ENCODE results near the gene FAM89B.

The FAM89B gene

DNA sequence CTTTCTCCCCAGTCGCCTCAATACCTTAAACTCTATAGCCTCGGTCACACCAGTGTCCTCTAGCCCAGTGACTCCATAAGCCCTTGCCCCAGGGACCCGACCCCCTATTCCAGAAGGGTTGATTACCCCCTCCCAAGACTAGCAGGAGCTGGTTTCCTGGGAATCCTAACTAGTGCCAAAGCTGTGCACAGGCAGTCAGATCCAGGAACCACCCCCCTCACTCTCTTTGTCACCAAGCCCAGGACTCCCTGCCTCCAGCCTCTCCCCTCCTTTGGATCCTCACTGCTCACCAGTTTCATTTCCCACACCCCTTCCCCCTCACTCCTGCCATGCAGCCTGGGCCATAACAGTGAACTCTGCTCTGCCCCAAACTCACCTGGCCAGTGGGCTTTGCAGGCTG is 23.9 kb upstream of the FAM89B start:
- Histone ChIP-seq H3K4me3 (ENCODE audit: low read length in 2 of 2) (no peak overlapping the region), H3K23ac (ENCODE audit: low read depth, low read length, poor library complexity) (no peak overlapping the region), H3K4me1 (ENCODE audit: control insufficient read depth in 2 of 2, insufficient read depth in 1 of 2, low read depth in 1 of 2, low read length in 2 of 2) (peaks cover 0 to 11% of the 10 kb centered on the region in 2 donors), H2AFZ (ENCODE audit: low read length) (no peak overlapping the region), H3K79me1 (ENCODE audit: low read depth, low read length) (peaks cover 5% of the 10 kb centered on the region), H2BK120ac (ENCODE audit: low read depth, low read length) (no peak overlapping the region), H3K27me3 (ENCODE audit: control insufficient read depth in 3 of 3, insufficient read depth in 3 of 3, low read depth in 1 of 3, low read length in 3 of 3) (peaks cover 0 to 52% (median 5%) of the 10 kb centered on the region in 3 experiments), H3K18ac (ENCODE audit: low read length) (no peak overlapping the region), H3K27ac (replicated peaks; ENCODE audit: low read length) (no peak overlapping the region), H4K91ac (ENCODE audit: low read depth, low read length, poor library complexity) (no peak overlapping the region), H2BK5ac (ENCODE audit: low read length) (no peak overlapping the region), H3K9ac (ENCODE audit: low read depth, low read length, poor library complexity) (no peak overlapping the region), H2AK5ac (ENCODE audit: low read depth, low read length) (no peak overlapping the region), H2BK12ac (ENCODE audit: low read length) (no peak overlapping the region), H3K9me3 (replicated peaks in 1 of 2; ENCODE audit: control insufficient read depth in 2 of 2, insufficient read depth in 1 of 2, low read depth in 1 of 2, low read length in 2 of 2) (no peaks in the 10 kb centered on the region), H3K36me3 (replicated peaks in 1 of 2; ENCODE audit: control insufficient read depth in 2 of 2, insufficient read depth in 2 of 2, low read length in 2 of 2) (peaks cover 0 to 12% of the 10 kb centered on the region in 2 donors), H3K4ac (ENCODE audit: low read length) (no peak overlapping the region), H4K8ac (ENCODE audit: low read depth, low read length) (no peak overlapping the region), H3K14ac (ENCODE audit: low read length) (no peak overlapping the region), H2BK15ac (ENCODE audit: low read length) (no peak overlapping the region), H3K4me2 (ENCODE audit: insufficient read depth, low read length, poor library complexity, severe bottlenecking) (no peak overlapping the region)
- WGBS, 2 donors (ENCODE audit: extremely low coverage in 2 of 2, insufficient read length in 2 of 2, insufficient replicate concordance in 1 of 2) = no CpG with 5 or more reads among the region's 3 CpGs
- no peak for DNase-seq (ENCODE audit: low spot score)

GRCh38 chr11:65549096-65549495 is 23.2 kb upstream of the FAM89B start:
- H3K14ac ChIP-seq (ENCODE audit: low read length) = no peak overlapping the region
- no peak overlapping the region for H2BK5ac ChIP-seq (ENCODE audit: low read length)
- no peak for DNase-seq (ENCODE audit: low spot score)
- no peak overlapping the region for H4K8ac ChIP-seq (ENCODE audit: low read depth, low read length)
- WGBS, 2 donors (ENCODE audit: extremely low coverage in 2 of 2, insufficient read length in 2 of 2, insufficient replicate concordance in 1 of 2) = no CpG with 5 or more reads among the region's 3 CpGs
- no peak overlapping the region for H4K91ac ChIP-seq (ENCODE audit: low read depth, low read length, poor library complexity)
- H3K18ac ChIP-seq (ENCODE audit: low read length) = no peak overlapping the region
- no peak overlapping the region for H2BK12ac ChIP-seq (ENCODE audit: low read length)
- no peak overlapping the region for H2BK15ac ChIP-seq (ENCODE audit: low read length)
- H3K36me3 ChIP-seq (replicated peaks in 1 of 2; ENCODE audit: control insufficient read depth in 2 of 2, insufficient read depth in 2 of 2, low read length in 2 of 2) = peaks cover 0 to 12% of the 10 kb centered on the region in 2 donors
- no peak overlapping the region for H3K4me2 ChIP-seq (ENCODE audit: insufficient read depth, low read length, poor library complexity, severe bottlenecking)
- no peak overlapping the region for H2AFZ ChIP-seq (ENCODE audit: low read length)
- H3K4me3 ChIP-seq (ENCODE audit: low read length in 2 of 2) = peak overlapping the region in 1 of 2 donors; percentile 34
- H3K9me3 ChIP-seq (replicated peaks in 1 of 2; ENCODE audit: control insufficient read depth in 2 of 2, insufficient read depth in 1 of 2, low read depth in 1 of 2, low read length in 2 of 2) = no peaks in the 10 kb centered on the region
- peaks cover 0 to 52% (median 5%) of the 10 kb centered on the region in 3 experiments for H3K27me3 ChIP-seq (ENCODE audit: control insufficient read depth in 3 of 3, insufficient read depth in 3 of 3, low read depth in 1 of 3, low read length in 3 of 3)
- no peak overlapping the region for H3K9ac ChIP-seq (ENCODE audit: low read depth, low read length, poor library complexity)
- peaks cover 0 to 15% of the 10 kb centered on the region in 2 donors for H3K4me1 ChIP-seq (ENCODE audit: control insufficient read depth in 2 of 2, insufficient read depth in 1 of 2, low read depth in 1 of 2, low read length in 2 of 2)
- H3K4ac ChIP-seq (ENCODE audit: low read length) = no peak overlapping the region
- H2BK120ac ChIP-seq (ENCODE audit: low read depth, low read length) = no peak overlapping the region
- H2AK5ac ChIP-seq (ENCODE audit: low read depth, low read length) = no peak overlapping the region
- peaks cover 2% of the 10 kb centered on the region for H3K79me1 ChIP-seq (ENCODE audit: low read depth, low read length)
- H3K27ac ChIP-seq (replicated peaks; ENCODE audit: low read length) = no peak overlapping the region
- H3K23ac ChIP-seq (ENCODE audit: low read depth, low read length, poor library complexity) = no peak overlapping the region

DNA sequence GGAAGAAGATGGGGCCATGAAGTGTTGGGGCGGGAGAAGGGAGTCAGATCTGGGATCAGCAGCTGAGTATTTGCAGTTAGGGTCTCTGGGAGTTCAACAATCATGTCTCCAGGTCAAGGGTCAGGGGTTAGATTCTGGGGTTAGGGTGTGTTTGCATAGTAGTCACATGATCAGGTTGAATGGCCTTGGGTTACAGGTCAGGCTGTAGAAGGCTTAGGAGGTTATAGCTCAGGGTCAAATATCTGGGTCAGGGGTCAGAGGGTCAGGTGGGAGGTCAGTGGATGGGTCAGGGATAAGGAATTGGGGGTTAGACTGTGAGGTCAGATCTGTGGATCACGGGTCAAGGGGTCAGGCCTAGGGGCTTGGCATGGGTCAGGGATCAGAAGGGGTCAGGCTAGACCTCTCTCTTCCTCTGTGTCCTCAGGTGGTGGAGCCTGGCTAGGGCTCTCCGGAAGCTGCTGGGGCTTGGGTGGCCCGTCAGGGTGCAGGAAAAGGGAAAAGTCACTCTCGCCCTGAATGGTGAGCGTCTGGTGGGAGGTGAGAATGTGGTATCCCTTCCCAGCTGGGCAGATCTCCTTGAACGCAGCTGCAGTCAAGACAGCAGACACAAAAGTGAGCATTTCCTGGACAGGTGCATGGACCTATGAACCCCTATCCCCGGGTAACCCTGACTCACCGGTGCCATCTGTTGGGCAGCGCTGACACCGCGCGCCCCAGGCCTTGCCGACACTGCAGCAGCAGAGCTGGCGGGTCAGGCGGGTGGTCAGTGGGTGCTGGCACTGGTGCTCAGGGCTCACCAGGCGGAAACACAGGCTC is 20.6 kb upstream of the FAM89B start:
- Histone ChIP-seq H3K23ac (ENCODE audit: low read depth, low read length, poor library complexity) (peak overlapping the region; percentile 66), H3K9ac (ENCODE audit: low read depth, low read length, poor library complexity) (no peak overlapping the region), H2BK15ac (ENCODE audit: low read length) (no peak overlapping the region), H3K4ac (ENCODE audit: low read length) (no peak overlapping the region), H3K36me3 (replicated peaks in 1 of 2; ENCODE audit: control insufficient read depth in 2 of 2, insufficient read depth in 2 of 2, low read length in 2 of 2) (peaks cover 0 to 12% of the 10 kb centered on the region in 2 donors), H2BK12ac (ENCODE audit: low read length) (no peak overlapping the region), H3K27me3 (ENCODE audit: control insufficient read depth in 3 of 3, insufficient read depth in 3 of 3, low read depth in 1 of 3, low read length in 3 of 3) (peaks cover 0 to 37% (median 5%) of the 10 kb centered on the region in 3 experiments), H2AFZ (ENCODE audit: low read length) (no peak overlapping the region), H3K4me3 (ENCODE audit: low read length in 2 of 2) (no peak overlapping the region), H4K91ac (ENCODE audit: low read depth, low read length, poor library complexity) (no peak overlapping the region), H3K14ac (ENCODE audit: low read length) (no peak overlapping the region), H3K79me1 (ENCODE audit: low read depth, low read length) (peaks cover under 1% of the 10 kb centered on the region), H2BK5ac (ENCODE audit: low read length) (no peak overlapping the region), H2AK5ac (ENCODE audit: low read depth, low read length) (peak overlapping the region; percentile 33), H3K18ac (ENCODE audit: low read length) (peak overlapping the region; percentile 60), H3K4me2 (ENCODE audit: insufficient read depth, low read length, poor library complexity, severe bottlenecking) (no peak overlapping the region), H3K4me1 (ENCODE audit: control insufficient read depth in 2 of 2, insufficient read depth in 1 of 2, low read depth in 1 of 2, low read length in 2 of 2) (peaks cover 13% of the 10 kb centered on the region in 2 donors), H2BK120ac (ENCODE audit: low read depth, low read length) (no peak overlapping the region), H3K9me3 (replicated peaks in 1 of 2; ENCODE audit: control insufficient read depth in 2 of 2, insufficient read depth in 1 of 2, low read depth in 1 of 2, low read length in 2 of 2) (no peaks in the 10 kb centered on the region), H3K27ac (replicated peaks; ENCODE audit: low read length) (no peak overlapping the region), H4K8ac (ENCODE audit: low read depth, low read length) (no peak overlapping the region)
- no CpG with 5 or more reads among the region's 17 CpGs for WGBS, 2 donors (ENCODE audit: extremely low coverage in 2 of 2, insufficient read length in 2 of 2, insufficient replicate concordance in 1 of 2)
- no peak for DNase-seq (ENCODE audit: low spot score)

GRCh38 chr11:65552388-65552951 is 19.9 kb upstream of the FAM89B start:
- H2BK120ac ChIP-seq (ENCODE audit: low read depth, low read length) = no peak overlapping the region
- H2AK5ac ChIP-seq (ENCODE audit: low read depth, low read length) = peak overlapping the region; percentile 91
- peak overlapping the region; percentile 55 for H2BK5ac ChIP-seq (ENCODE audit: low read length)
- peak overlapping the region; percentile 9 for H3K9ac ChIP-seq (ENCODE audit: low read depth, low read length, poor library complexity)
- no peak overlapping the region for H2AFZ ChIP-seq (ENCODE audit: low read length)
- no peak overlapping the region for H4K8ac ChIP-seq (ENCODE audit: low read depth, low read length)
- no peak overlapping the region for H4K91ac ChIP-seq (ENCODE audit: low read depth, low read length, poor library complexity)
- no peak overlapping the region for H3K4me2 ChIP-seq (ENCODE audit: insufficient read depth, low read length, poor library complexity, severe bottlenecking)
- H3K27me3 ChIP-seq (ENCODE audit: control insufficient read depth in 3 of 3, insufficient read depth in 3 of 3, low read depth in 1 of 3, low read length in 3 of 3) = peaks cover 0 to 31% (median 3%) of the 10 kb centered on the region in 3 experiments
- no CpG with 5 or more reads among the region's 9 CpGs for WGBS, 2 donors (ENCODE audit: extremely low coverage in 2 of 2, insufficient read length in 2 of 2, insufficient replicate concordance in 1 of 2)
- no peak for DNase-seq (ENCODE audit: low spot score)
- H3K14ac ChIP-seq (ENCODE audit: low read length) = peak overlapping the region; percentile 92
- H3K27ac ChIP-seq (replicated peaks; ENCODE audit: low read length) = no peak overlapping the region
- H3K23ac ChIP-seq (ENCODE audit: low read depth, low read length, poor library complexity) = no peak overlapping the region
- H3K36me3 ChIP-seq (replicated peaks in 1 of 2; ENCODE audit: control insufficient read depth in 2 of 2, insufficient read depth in 2 of 2, low read length in 2 of 2) = peaks cover 0 to 12% of the 10 kb centered on the region in 2 donors
- peak overlapping the region; percentile 55 for H3K18ac ChIP-seq (ENCODE audit: low read length)
- peak overlapping the region; percentile 74 for H2BK15ac ChIP-seq (ENCODE audit: low read length)
- no peaks in the 10 kb centered on the region for H3K79me1 ChIP-seq (ENCODE audit: low read depth, low read length)
- no peak overlapping the region for H3K4ac ChIP-seq (ENCODE audit: low read length)
- no peak overlapping the region for H3K4me3 ChIP-seq (ENCODE audit: low read length in 2 of 2)
- no peaks in the 10 kb centered on the region for H3K9me3 ChIP-seq (replicated peaks in 1 of 2; ENCODE audit: control insufficient read depth in 2 of 2, insufficient read depth in 1 of 2, low read depth in 1 of 2, low read length in 2 of 2)
- peak overlapping the region; percentile 99 for H2BK12ac ChIP-seq (ENCODE audit: low read length)
- peaks cover 16 to 18% of the 10 kb centered on the region in 2 donors for H3K4me1 ChIP-seq (ENCODE audit: control insufficient read depth in 2 of 2, insufficient read depth in 1 of 2, low read depth in 1 of 2, low read length in 2 of 2)
